HepG2 (cell line): Measurements from ENCODE around the gene COL8A1.

Source experiments
- AHDC1 ChIP-seq: sonication (generic); formaldehyde crosslinking; IDR thresholded peaks from 2 replicates; pipeline ENCODE4 v1.5.1; 2020; ENCODE audit warnings: mild to moderate bottlenecking, missing genetic modification reagents, borderline replicate concordance
- CREBL2 ChIP-seq: sonication (generic); formaldehyde crosslinking; IDR thresholded peaks from 2 replicates; pipeline ENCODE4 v1.8.1; 2023; ENCODE audit warnings: missing genetic modification reagents, mild to moderate bottlenecking, borderline replicate concordance
- CTCF ChIP-seq: sonication (generic); formaldehyde crosslinking; IDR thresholded peaks from 2 replicates; pipeline ENCODE4 v1.5.0; 2020; ENCODE audit warnings: mild to moderate bottlenecking, missing genetic modification reagents, moderate library complexity
- GABPB1 ChIP-seq: IDR thresholded peaks from 2 replicates; pipeline ENCODE4 v1.6.1; 2016; ENCODE audit warnings: mild to moderate bottlenecking, missing genetic modification reagents, moderate library complexity, missing compliant biosample characterization
- PBX2 ChIP-seq: IDR thresholded peaks from 2 replicates; pipeline ENCODE4 v1.6.1; 2016; ENCODE audit warnings: control low read depth
- SALL2 ChIP-seq: sonication (generic); formaldehyde crosslinking; IDR thresholded peaks from 2 replicates; pipeline ENCODE4 v1.8.1; 2023; ENCODE audit warnings: mild to moderate bottlenecking, missing genetic modification reagents, inconsistent platforms
- TFE3 ChIP-seq: IDR thresholded peaks from 2 replicates; pipeline ENCODE4 v1.6.1; 2016
- ZNF496 ChIP-seq: sonication (generic); formaldehyde crosslinking; IDR thresholded peaks from 2 replicates; pipeline ENCODE4 v1.8.1; 2023; ENCODE audit warnings: mild to moderate bottlenecking, moderate library complexity, missing genetic modification reagents; ENCODE audit not compliant: insufficient replicate concordance
- ZNF558 ChIP-seq: sonication (generic); formaldehyde crosslinking; IDR thresholded peaks from 2 replicates; pipeline ENCODE4 v1.9.0; 2022; ENCODE audit warnings: mild to moderate bottlenecking, missing genetic modification reagents, borderline replicate concordance

GRCh38 chr3:99760629-99761028 is 122.2 kb downstream of the COL8A1 start:
- TF ChIP-seq AHDC1 (CRISPR knock-in tag) (no peak), GABPB1 (CRISPR knock-in tag) (no peak), CREBL2 (CRISPR knock-in tag) (no peak), PBX2 (CRISPR knock-in tag) (no peak), ZNF558 (CRISPR knock-in tag) (no peak), TFE3 (CRISPR knock-in tag) (no peak), ZNF496 (CRISPR knock-in tag) (no peak), CTCF (no peak), SALL2 (CRISPR knock-in tag) (no peak)
